Liver (tissue), 9 donors: ENCODE data around the gene TSPYL2. TPM values are rescaled to one million over a fixed set of nuclear protein-coding genes. Genes with fewer than 3 reads are reported as not detected.

Source experiments
- DNase-seq: peaks from one replicate; pipeline ENCODE4 v3.0.0-alpha.2; 2017; ENCODE audit warnings: low spot score
- H3K27ac ChIP-seq, 2 donors: one replicate each; pipeline ENCODE4 v1.7.0; 2013; ENCODE audit warnings: inconsistent platforms in 2 of 2, low read length in 2 of 2, control low read depth in 1 of 2, low read depth in 1 of 2, mild to moderate bottlenecking in 1 of 2
- H3K27me3 ChIP-seq, 4 donors: one replicate each; pipeline versions ENCODE4 v1.6.1 to v1.7.0; 2013; ENCODE audit warnings: low read length in 3 of 4, inconsistent platforms in 1 of 4, mild to moderate bottlenecking in 1 of 4, moderate library complexity in 1 of 4; ENCODE audit not compliant: control insufficient read depth in 4 of 4, insufficient read depth in 4 of 4
- H3K36me3 ChIP-seq, 4 donors: one replicate each; pipeline versions ENCODE4 v1.6.1 to v1.7.0; 2013; ENCODE audit warnings: low read length in 3 of 4, mild to moderate bottlenecking in 3 of 4, low read depth in 1 of 4, moderate library complexity in 1 of 4; ENCODE audit not compliant: control insufficient read depth in 4 of 4, insufficient read depth in 3 of 4
- H3K4me1 ChIP-seq, 4 donors: one replicate each; pipeline versions ENCODE4 v1.6.1 to v1.7.0; 2013; ENCODE audit warnings: low read length in 3 of 4, mild to moderate bottlenecking in 3 of 4, moderate library complexity in 1 of 4; ENCODE audit not compliant: control insufficient read depth in 4 of 4, insufficient read depth in 4 of 4
- H3K4me3 ChIP-seq, 3 donors: one replicate each; pipeline versions ENCODE4 v1.6.1 to v1.7.0; 2013; ENCODE audit warnings: low read length in 3 of 3, control low read depth in 1 of 3, low read depth in 1 of 3, mild to moderate bottlenecking in 1 of 3
- H3K9ac ChIP-seq, 2 donors: one replicate each; pipeline ENCODE4 v1.7.0; 2013; ENCODE audit warnings: low read length in 2 of 2, mild to moderate bottlenecking in 2 of 2, moderate library complexity in 2 of 2, control low read depth in 1 of 2, low read depth in 1 of 2
- H3K9me3 ChIP-seq, 4 donors: one replicate each; pipeline versions ENCODE4 v1.6.1 to v1.7.0; 2013; ENCODE audit warnings: low read length in 3 of 4; ENCODE audit not compliant: control insufficient read depth in 4 of 4
- ATF3 ChIP-seq: IDR thresholded peaks from 2 replicates; pipeline ENCODE4 v1.6.1; 2016; ENCODE audit warnings: antibody characterized with exemption
- CTCF ChIP-seq: fragments of 150-350 bp; IDR thresholded peaks from 2 replicates; pipeline ENCODE4 v1.5.1; 2017; ENCODE audit warnings: improper control_type of control experiment, low read depth, low read length; ENCODE audit not compliant: missing input control
- EGR1 ChIP-seq, 2 donors: IDR thresholded peaks; 2 replicates each; pipeline ENCODE4 v1.6.1; 2016 to 2018; ENCODE audit warnings: antibody characterized with exemption in 2 of 2, low read depth in 2 of 2
- FOXA1 ChIP-seq: IDR thresholded peaks from 2 replicates; pipeline ENCODE4 v1.6.1; 2016; ENCODE audit warnings: antibody characterized with exemption
- FOXA2 ChIP-seq: IDR thresholded peaks from 2 replicates; pipeline ENCODE4 v1.6.1; 2016; ENCODE audit warnings: antibody characterized with exemption
- GABPA ChIP-seq, 2 donors: IDR thresholded peaks in 1 of 2; conservative IDR thresholded peaks in 1 of 2; 2 replicates each; pipeline ENCODE4 v1.6.1; 2016; ENCODE audit warnings: antibody characterized with exemption in 2 of 2, mild to moderate bottlenecking in 1 of 2, moderate library complexity in 1 of 2
- HNF4A ChIP-seq, 2 donors: conservative IDR thresholded peaks; 2 replicates each; pipeline ENCODE4 v1.6.1; 2016; ENCODE audit warnings: antibody characterized with exemption in 2 of 2, mild to moderate bottlenecking in 2 of 2
- HNF4G ChIP-seq: IDR thresholded peaks from 2 replicates; pipeline ENCODE4 v1.6.1; 2016; ENCODE audit warnings: antibody characterized with exemption
- JUND ChIP-seq, 2 donors: IDR thresholded peaks; 2 replicates each; pipeline ENCODE4 v1.6.1; 2016; ENCODE audit warnings: antibody characterized with exemption in 2 of 2
- MAX ChIP-seq: IDR thresholded peaks from 2 replicates; pipeline ENCODE4 v1.6.1; 2016; ENCODE audit warnings: antibody characterized with exemption
- NR2F2 ChIP-seq: IDR thresholded peaks from 2 replicates; pipeline ENCODE4 v1.6.1; 2016; ENCODE audit warnings: antibody characterized with exemption
- RAD21 ChIP-seq, 2 donors: IDR thresholded peaks; 2 replicates each; pipeline ENCODE4 v1.6.1; 2016; ENCODE audit warnings: antibody characterized with exemption in 2 of 2, mild to moderate bottlenecking in 2 of 2
- REST ChIP-seq: IDR thresholded peaks from 2 replicates; pipeline ENCODE4 v1.6.1; 2016; ENCODE audit warnings: antibody characterized with exemption, mild to moderate bottlenecking
- RXRA ChIP-seq, 2 donors: IDR thresholded peaks; 2 replicates each; pipeline ENCODE4 v1.6.1; 2017 to 2018; ENCODE audit warnings: antibody characterized with exemption in 2 of 2, mild to moderate bottlenecking in 1 of 2
- SP1 ChIP-seq: IDR thresholded peaks from 2 replicates; pipeline ENCODE4 v1.6.1; 2018; ENCODE audit warnings: antibody characterized with exemption, mild to moderate bottlenecking
- TAF1 ChIP-seq: conservative IDR thresholded peaks from 2 replicates; pipeline ENCODE4 v1.6.1; 2016; ENCODE audit warnings: antibody characterized with exemption, mild to moderate bottlenecking
- YY1 ChIP-seq: IDR thresholded peaks from 2 replicates; pipeline ENCODE4 v1.6.1; 2016; ENCODE audit warnings: antibody characterized with exemption, mild to moderate bottlenecking
- ZBTB33 ChIP-seq: IDR thresholded peaks from 2 replicates; pipeline ENCODE4 v1.6.1; 2016; ENCODE audit warnings: antibody characterized with exemption
- WGBS: extraction: QIAGEN DNeasy Blood & Tissue Kit; methylation state at CpG from one replicate; pipeline ENCODE4 v1.1.7; 2013; 5-methylcytosine and 5-hydroxymethylcytosine counted together
- polyA plus RNA-seq, 2 donors: library from polyadenylated mRNA; stranded (reverse) in 1 of 2; unstranded in 1 of 2; fragments of 200-250 nt in 1 of 2; fragments of >200 nt in 1 of 2; fragmentation: Nextera tagmentation in 1 of 2; extraction: Ambion mirVana in 1 of 2; gene quantifications; one replicate each; pipeline versions ENCODE4 v1.2.1 to v1.2.3, GENCODE V29; 2013 to 2015
- total RNA-seq, 2 donors: library from RNA; depleted of rRNA; stranded (reverse); fragments of >200 nt; gene quantifications; one replicate each; pipeline ENCODE4 v1.2.3, GENCODE V29; 2014
- donor health status: healthy.
- donor health status: healthy.
- donor health status: healthy.
- donor health status: healthy.
- donor health status: healthy.

The TSPYL2 gene
- total RNA-seq (1 to 10 TPM; 2.5 to 8.0 TPM), polyA plus RNA-seq (1 to 10 TPM; 2.5 to 7.2 TPM)

- Histone ChIP-seq H3K4me3 (peak within 1 kb of the TSS; percentile 47 to 75 (median 68)), H3K27me3 (no peaks in the 10 kb centered on the region), H3K36me3 (peaks cover 0 to 9% (median 4%) of the 10 kb centered on the region in 4 donors), H3K9ac (peak within 1 kb of the TSS in 1 of 2 donors; percentile 53), H3K9me3 (no peaks in the 10 kb centered on the region), H3K27ac (peak within 1 kb of the TSS; percentile 79 to 91), H3K4me1 (peaks cover 3 to 22% (median 16%) of the 10 kb centered on the region in 4 donors)
- peak; percentile 84 for DNase-seq
- WGBS, result under 1% methylated on average over 86 of the region's 86 CpGs
- TF ChIP-seq MAX (no peak), RAD21 (IDR thresholded peaks at IDR 0.05) (no peak), NR2F2 (no peak), REST (peak; percentile 47), SP1 (peak; percentile 82), CTCF (no peak), HNF4A (conservative IDR thresholded peaks at IDR 0.05) (no peak)
Measured at GRCh38 chrX:53081925-53082772, at the start of gene TSPYL2. TSS of gene TSPYL2 (plus strand) at chrX:53082367. CDS start at chrX:53082499, 132 bp downstream.

- H3K9ac ChIP-seq, result no peak overlapping the region
- no peaks in the 10 kb centered on the region for H3K27me3 ChIP-seq
- DNase-seq, result no peak
- no peaks in the 10 kb centered on the region for H3K4me1 ChIP-seq
- 61% methylated on average over 5 of the region's 5 CpGs for WGBS
- H3K4me3 ChIP-seq, result no peak overlapping the region
- no peak for TF ChIP-seq HNF4G
- no peaks in the 10 kb centered on the region for H3K36me3 ChIP-seq
- H3K9me3 ChIP-seq, result no peaks in the 10 kb centered on the region
- H3K27ac ChIP-seq, result no peak overlapping the region
Measured at GRCh38 chrX:53036149-53036548, 46.0 kb upstream of the TSPYL2 start.

GRCh38 chrX:53039236-53039635 lies 42.9 kb upstream of the TSPYL2 start:
- Histone ChIP-seq H3K9ac (no peak overlapping the region), H3K27ac (no peak overlapping the region), H3K4me1 (no peaks in the 10 kb centered on the region), H3K36me3 (no peaks in the 10 kb centered on the region), H3K4me3 (no peak overlapping the region), H3K27me3 (no peaks in the 10 kb centered on the region), H3K9me3 (no peaks in the 10 kb centered on the region)
- no peak for DNase-seq
- WGBS, result 65% methylated on average over 4 of the region's 4 CpGs
- no peak for TF ChIP-seq FOXA2
- no peak for TF ChIP-seq RAD21 (IDR thresholded peaks at IDR 0.05)
- no peak for TF ChIP-seq RXRA (IDR thresholded peaks at IDR 0.05)
- TF ChIP-seq EGR1 (IDR thresholded peaks at IDR 0.05; ENCODE audit: low read depth in 2 of 2), result no peak
- TF ChIP-seq JUND (IDR thresholded peaks at IDR 0.05), result no peak
- no peak for TF ChIP-seq TAF1
- no peak for TF ChIP-seq HNF4A (conservative IDR thresholded peaks at IDR 0.05)
- no peak for TF ChIP-seq FOXA1
- TF ChIP-seq NR2F2, result no peak
- TF ChIP-seq YY1, result no peak
- TF ChIP-seq GABPA (IDR thresholded peaks at IDR 0.05 in 1 of 2, conservative IDR thresholded peaks at IDR 0.05 in 1 of 2), result no peak
- no peak for TF ChIP-seq MAX
- TF ChIP-seq ATF3, result no peak
- no peak for TF ChIP-seq ZBTB33
